Measurements from ENCODE around the gene CYP46A1. TPM values are rescaled to one million over a fixed set of nuclear protein-coding genes. Genes with fewer than 3 reads are reported as not detected.
"Not testable (repeated sequence)": the region's sequence is repeated elsewhere in the genome, so short reads cannot be mapped to it uniquely, and the experiment has no call there.

The CYP46A1 gene
- total RNA-seq, 4 donors from 2014 or later: 0.26 to 6.4 (median 1.7) TPM

DNA sequence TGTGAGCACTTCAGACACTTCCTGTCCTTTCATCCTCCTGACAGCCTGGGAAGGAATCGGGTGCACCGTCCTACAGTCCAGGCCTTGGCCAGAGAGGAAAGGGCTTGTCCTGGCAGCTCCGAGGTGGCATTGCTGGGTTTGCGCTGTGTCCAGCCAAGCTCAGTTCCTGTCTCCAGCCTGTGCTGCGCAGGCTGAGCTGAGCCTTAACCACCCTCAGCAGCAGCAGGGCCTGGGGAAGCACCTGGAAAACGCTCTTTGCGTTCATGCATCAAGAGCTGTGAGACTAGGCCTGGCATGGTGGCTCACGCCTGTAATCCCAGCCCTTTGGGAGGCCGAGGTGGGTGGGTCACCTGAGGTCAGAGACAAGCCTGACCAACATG is 75.4 kb downstream of the CYP46A1 start:
- intact Hi-C loops (cut with DNase I; ENCODE audit: low total_unique reads): no loop called here
- TF ChIP-seq POLR2A (IDR thresholded peaks at IDR 0.05): no peak
- TF ChIP-seq, protein P1, sequence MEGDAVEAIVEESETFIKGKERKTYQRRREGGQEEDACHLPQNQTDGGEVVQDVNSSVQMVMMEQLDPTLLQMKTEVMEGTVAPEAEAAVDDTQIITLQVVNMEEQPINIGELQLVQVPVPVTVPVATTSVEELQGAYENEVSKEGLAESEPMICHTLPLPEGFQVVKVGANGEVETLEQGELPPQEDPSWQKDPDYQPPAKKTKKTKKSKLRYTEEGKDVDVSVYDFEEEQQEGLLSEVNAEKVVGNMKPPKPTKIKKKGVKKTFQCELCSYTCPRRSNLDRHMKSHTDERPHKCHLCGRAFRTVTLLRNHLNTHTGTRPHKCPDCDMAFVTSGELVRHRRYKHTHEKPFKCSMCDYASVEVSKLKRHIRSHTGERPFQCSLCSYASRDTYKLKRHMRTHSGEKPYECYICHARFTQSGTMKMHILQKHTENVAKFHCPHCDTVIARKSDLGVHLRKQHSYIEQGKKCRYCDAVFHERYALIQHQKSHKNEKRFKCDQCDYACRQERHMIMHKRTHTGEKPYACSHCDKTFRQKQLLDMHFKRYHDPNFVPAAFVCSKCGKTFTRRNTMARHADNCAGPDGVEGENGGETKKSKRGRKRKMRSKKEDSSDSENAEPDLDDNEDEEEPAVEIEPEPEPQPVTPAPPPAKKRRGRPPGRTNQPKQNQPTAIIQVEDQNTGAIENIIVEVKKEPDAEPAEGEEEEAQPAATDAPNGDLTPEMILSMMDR (IDR thresholded peaks at IDR 0.05): no peak
- peak overlapping the region in 1 of 2 donors; percentile 46 for H3K27ac ChIP-seq
- H3K36me3 ChIP-seq: no peaks in the 10 kb centered on the region
- H3K4me1 ChIP-seq: peaks cover 0 to 24% of the 10 kb centered on the region in 2 donors
- H3K27me3 ChIP-seq: no peaks in the 10 kb centered on the region
- peak in 1 of 2 donors; percentile 25 for DNase-seq
- no peak overlapping the region for H3K4me3 ChIP-seq
- H3K9me3 ChIP-seq: no peaks in the 10 kb centered on the region

DNA sequence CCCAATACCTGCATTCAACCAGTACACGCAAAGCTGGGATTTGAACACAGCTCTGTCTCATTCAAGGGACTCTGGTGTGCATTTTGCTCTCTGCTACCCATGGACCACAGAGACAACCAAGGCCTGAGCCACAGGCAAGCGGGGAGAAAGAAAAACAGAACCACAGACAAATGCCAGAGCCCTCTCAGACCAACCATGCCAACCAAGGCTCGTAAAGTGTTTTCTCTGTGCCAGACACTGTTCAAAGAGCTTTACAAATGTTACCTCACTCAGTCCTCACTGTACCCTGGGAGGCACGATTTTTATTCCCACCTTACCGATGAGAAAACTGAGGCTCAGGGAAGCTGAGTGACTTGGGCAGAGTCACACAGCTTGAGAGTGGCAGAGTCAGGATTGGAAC is 76.7 kb downstream of the CYP46A1 start:
- H3K36me3 ChIP-seq: no peaks in the 10 kb centered on the region
- peak in 1 of 2 donors; percentile 11 for DNase-seq
- intact Hi-C loops (cut with DNase I; ENCODE audit: low total_unique reads): no loop called here
- no peaks in the 10 kb centered on the region for H3K27me3 ChIP-seq
- peaks cover 0 to 19% of the 10 kb centered on the region in 2 donors for H3K4me1 ChIP-seq
- TF ChIP-seq, protein P1 (IDR thresholded peaks at IDR 0.05): no peak
- TF ChIP-seq POLR2A (IDR thresholded peaks at IDR 0.05): no peak
- no peaks in the 10 kb centered on the region for H3K9me3 ChIP-seq
- no peak overlapping the region for H3K27ac ChIP-seq
- no peak overlapping the region for H3K4me3 ChIP-seq

DNA sequence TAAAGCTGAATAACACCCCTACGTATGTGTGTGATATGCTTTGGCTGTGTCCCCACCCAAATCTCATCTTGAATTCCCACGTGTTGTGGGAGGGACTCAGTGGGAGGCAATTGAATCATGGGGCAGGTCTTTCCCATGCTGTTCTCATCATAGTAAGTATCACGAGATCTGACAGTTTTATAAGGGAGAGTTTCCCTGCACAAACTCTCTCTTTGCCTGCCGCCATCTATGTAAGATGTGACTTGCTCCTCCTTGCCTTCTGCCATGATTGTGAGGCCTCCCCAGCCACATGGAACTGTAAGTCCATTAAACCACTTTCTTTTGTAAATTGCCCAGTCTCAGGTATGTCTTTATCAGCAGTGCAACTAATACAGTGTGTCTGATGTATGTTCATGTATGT is 78.8 kb downstream of the CYP46A1 start:
- H3K4me1 ChIP-seq; H3K36me3 ChIP-seq; H3K9me3 ChIP-seq; H3K27me3 ChIP-seq; H3K27ac ChIP-seq; H3K4me3 ChIP-seq; intact Hi-C loops (cut with DNase I; ENCODE audit: low total_unique reads): not testable (repeated sequence)
- peak in 1 of 2 donors; percentile 2 for DNase-seq

DNA sequence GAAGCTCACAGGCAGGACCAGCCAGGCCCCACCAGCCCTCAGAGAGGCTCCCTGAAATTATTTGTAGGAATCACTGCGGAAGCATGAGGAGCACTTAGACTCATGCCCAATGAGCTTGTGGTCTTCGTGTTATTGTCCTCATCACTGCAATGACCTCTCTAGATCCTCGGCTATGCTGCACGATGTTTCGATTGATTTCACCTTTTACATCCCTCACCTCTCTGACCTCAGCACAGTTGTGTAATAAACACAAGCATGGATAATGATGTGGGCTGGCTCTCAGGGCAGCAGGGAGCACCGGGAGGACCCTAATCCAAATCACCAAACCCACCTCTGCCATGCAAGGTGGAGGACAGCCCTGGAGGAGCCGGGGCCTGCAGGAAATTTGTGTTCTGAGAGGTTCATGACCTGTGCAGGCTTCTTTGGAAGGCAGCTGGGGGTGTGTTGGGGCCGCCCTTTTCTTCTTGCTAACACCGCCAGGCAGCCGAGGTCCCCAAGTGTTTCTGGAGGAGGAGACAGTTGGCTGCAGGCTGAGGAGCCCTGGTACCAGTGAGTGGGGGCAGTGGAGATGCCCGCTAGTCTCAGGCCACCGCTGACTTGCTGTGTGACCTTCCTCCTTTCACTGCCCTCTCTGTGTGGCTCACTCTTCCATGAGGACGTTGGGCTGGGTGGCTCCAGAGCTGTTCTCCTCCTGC is 79.6 kb downstream of the CYP46A1 start:
- Histone ChIP-seq H3K27ac (no peak overlapping the region), H3K27me3 (no peaks in the 10 kb centered on the region), H3K4me1 (peaks cover 0 to 3% of the 10 kb centered on the region in 2 donors), H3K36me3 (no peaks in the 10 kb centered on the region), H3K4me3 (no peak overlapping the region), H3K9me3 (no peaks in the 10 kb centered on the region)
- intact Hi-C loops (cut with DNase I; ENCODE audit: low total_unique reads): no loop called here
- TF ChIP-seq POLR2A (IDR thresholded peaks at IDR 0.05): no peak
- TF ChIP-seq, protein P1 (IDR thresholded peaks at IDR 0.05): no peak
- DNase-seq: peak in 1 of 2 donors; percentile 9

DNA sequence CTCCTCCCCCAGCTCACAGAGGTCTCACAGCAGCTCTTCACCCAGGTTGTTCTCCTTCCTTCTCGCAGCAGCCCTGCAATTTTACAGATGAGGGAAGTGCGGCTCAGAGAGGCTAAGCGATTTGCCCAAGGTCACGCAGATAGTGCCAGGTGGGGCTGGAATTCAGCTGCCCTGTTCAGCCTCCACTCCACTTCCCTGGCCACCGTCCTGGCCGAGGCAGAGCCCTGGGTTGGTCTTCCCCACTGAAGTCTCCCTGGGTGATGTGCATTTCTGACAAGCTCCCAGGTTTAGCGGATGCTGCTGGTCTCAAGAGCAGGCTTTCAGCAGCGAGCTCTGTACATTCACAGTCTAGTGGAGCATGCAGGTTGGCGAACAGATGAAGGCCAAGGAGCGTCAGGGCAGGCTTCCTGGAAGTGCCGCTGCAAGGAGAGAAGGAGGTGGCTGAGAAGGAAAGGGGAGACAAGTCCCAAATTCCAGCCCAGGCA is 80.2 kb downstream of the CYP46A1 start:
- Histone ChIP-seq H3K27ac (no peak overlapping the region), H3K9me3 (no peaks in the 10 kb centered on the region), H3K4me3 (no peak overlapping the region), H3K27me3 (no peaks in the 10 kb centered on the region), H3K4me1 (no peaks in the 10 kb centered on the region), H3K36me3 (no peaks in the 10 kb centered on the region)
- no peak for DNase-seq
- no peak for TF ChIP-seq POLR2A (IDR thresholded peaks at IDR 0.05)
- TF ChIP-seq, protein P1 (IDR thresholded peaks at IDR 0.05): no peak
- intact Hi-C loops (cut with DNase I; ENCODE audit: low total_unique reads): no loop called here

Measured in uterus (tissue), 4 donors.